Measurements from ENCODE around the gene PRKCZ. TPM values are rescaled to one million over a fixed set of nuclear protein-coding genes. Genes with fewer than 3 reads are reported as not detected.

Gene PRKCZ
- total and polyA plus RNA-seq, 2 experiments from 2014 or later: 26.2 to 36.9 TPM

GRCh38 chr1:2032737-2033136 is 17.5 kb upstream of the PRKCZ start (continued):
- no peak for TF ChIP-seq REST (IDR thresholded peaks at IDR 0.05; ENCODE audit: unreplicated experiment)
- TF ChIP-seq ZNF331 (CRISPR knock-in tag; IDR thresholded peaks at IDR 0.05; ENCODE audit: low read depth): no peak
- no peak for TF ChIP-seq EZH2phosphoT487 (IDR thresholded peaks at IDR 0.05; ENCODE audit: unreplicated experiment)
- TF ChIP-seq STAT1 (IDR thresholded peaks at IDR 0.05; ENCODE audit: unreplicated experiment): no peak
- TF ChIP-seq EZH2 (IDR thresholded peaks at IDR 0.05; ENCODE audit: low read depth, unreplicated experiment): no peak

- DNase-seq (ENCODE audit: low spot score) (no peak), ATAC-seq (no peak)
- no peaks in the 10 kb centered on the region for H3K36me3 ChIP-seq (ENCODE audit: insufficient read depth)
- H3K9me3 Mint-ChIP-seq: no peaks in the 10 kb centered on the region
- H3F3A ChIP-seq (replicated peaks; ENCODE audit: low read depth): no peaks in the 10 kb centered on the region
- no peak overlapping the region for H3K4me3 Mint-ChIP-seq
- H3K4me2 ChIP-seq: no peak overlapping the region
- peaks cover 6% of the 10 kb centered on the region; the same call in 2 of the 3 replicates for H3K4me1 Mint-ChIP-seq
- no peaks in the 10 kb centered on the region for H3K27me3 ChIP-seq (ENCODE audit: insufficient read depth)
- H3K9me2 ChIP-seq (ENCODE audit: insufficient read depth): no peaks in the 10 kb centered on the region
- H4K20me1 ChIP-seq (replicated peaks; ENCODE audit: insufficient read depth): no peaks in the 10 kb centered on the region
- H2AFZ ChIP-seq: no peak overlapping the region
- no peak overlapping the region for H3K27ac ChIP-seq (ENCODE audit: low read depth)
- H3K4me3 ChIP-seq: no peak overlapping the region
- H3K4me1 ChIP-seq (ENCODE audit: insufficient read depth): no peaks in the 10 kb centered on the region
- no peaks in the 10 kb centered on the region for H3K36me3 Mint-ChIP-seq (ENCODE audit: low read depth)
- H3K27ac Mint-ChIP-seq: no peak overlapping the region
- H3K27me3 Mint-ChIP-seq (ENCODE audit: insufficient read depth, low read depth, poor library complexity): peaks cover 2% of the 10 kb centered on the region
- no peaks in the 10 kb centered on the region for H3K79me2 ChIP-seq (replicated peaks; ENCODE audit: insufficient read depth)
- TF ChIP-seq JUNB (IDR thresholded peaks at IDR 0.05; ENCODE audit: unreplicated experiment) (no peak), ZNF462 (CRISPR knock-in tag; IDR thresholded peaks at IDR 0.05) (no peak), REST (IDR thresholded peaks at IDR 0.05; ENCODE audit: unreplicated experiment) (no peak), NANOG (IDR thresholded peaks at IDR 0.05; ENCODE audit: borderline replicate concordance) (no peak), EZH2 (IDR thresholded peaks at IDR 0.05; ENCODE audit: low read depth, unreplicated experiment) (no peak), CTCF (conservative IDR thresholded peaks at IDR 0.05; ENCODE audit: low read depth in 2 of 2) (no peak), ZNF331 (CRISPR knock-in tag; IDR thresholded peaks at IDR 0.05; ENCODE audit: low read depth) (no peak), POLR2AphosphoS5 (IDR thresholded peaks at IDR 0.05; ENCODE audit: low read depth) (no peak), EZH2phosphoT487 (IDR thresholded peaks at IDR 0.05; ENCODE audit: unreplicated experiment) (no peak)
These were observed 17.0 kb upstream of the PRKCZ start for GRCh38 chr1:2033165-2033564.
